Stimulated activated CD8-positive, alpha-beta memory T cell treated with anti-CD3 and anti-CD28 coated beads, Interleukin-7, amount 100 ng/mL, for 24 hours (primary cell): Measurements from ENCODE around the gene MCL1.

Experiments
- DNase-seq: peaks from one replicate; pipeline ENCODE4 v3.0.0-alpha.2; 2020; ENCODE audit warnings: low read depth

The MCL1 gene

GRCh38 chr1:150537732-150538684 lies 41.4 kb downstream of the MCL1 start:
- DNase-seq = no peak

GRCh38 chr1:150536836-150537731 lies 42.3 kb downstream of the MCL1 start:
- DNase-seq = no peak

GRCh38 chr1:150535511-150536287 lies 43.7 kb downstream of the MCL1 start:
- no peak for DNase-seq

GRCh38 chr1:150534002-150534401 lies 45.4 kb downstream of the MCL1 start:
- DNase-seq = no peak

- no peak for DNase-seq
Measured at GRCh38 chr1:150532860-150533259, 46.5 kb downstream of the MCL1 start.

- no peak for DNase-seq
Measured at GRCh38 chr1:150530491-150531159, 48.8 kb downstream of the MCL1 start.

GRCh38 chr1:150529017-150529416 lies 50.4 kb downstream of the MCL1 start:
- no peak for DNase-seq

GRCh38 chr1:150528196-150528595 lies 51.2 kb downstream of the MCL1 start:
- DNase-seq = no peak

- DNase-seq = no peak
Measured at GRCh38 chr1:150525348-150525747, 54.1 kb downstream of the MCL1 start.
